DMS153 treated with DMSO at 0.1 percent for 48 hours (cell line): ENCODE data around the gene TRIM47.

ENCODE experiments used
- DNase-seq: peaks from one replicate; lab custom pipeline; 2025; ENCODE audit not compliant: unreplicated experiment; lab: John Stamatoyannopoulos, UW

TRIM47 gene, protein sequence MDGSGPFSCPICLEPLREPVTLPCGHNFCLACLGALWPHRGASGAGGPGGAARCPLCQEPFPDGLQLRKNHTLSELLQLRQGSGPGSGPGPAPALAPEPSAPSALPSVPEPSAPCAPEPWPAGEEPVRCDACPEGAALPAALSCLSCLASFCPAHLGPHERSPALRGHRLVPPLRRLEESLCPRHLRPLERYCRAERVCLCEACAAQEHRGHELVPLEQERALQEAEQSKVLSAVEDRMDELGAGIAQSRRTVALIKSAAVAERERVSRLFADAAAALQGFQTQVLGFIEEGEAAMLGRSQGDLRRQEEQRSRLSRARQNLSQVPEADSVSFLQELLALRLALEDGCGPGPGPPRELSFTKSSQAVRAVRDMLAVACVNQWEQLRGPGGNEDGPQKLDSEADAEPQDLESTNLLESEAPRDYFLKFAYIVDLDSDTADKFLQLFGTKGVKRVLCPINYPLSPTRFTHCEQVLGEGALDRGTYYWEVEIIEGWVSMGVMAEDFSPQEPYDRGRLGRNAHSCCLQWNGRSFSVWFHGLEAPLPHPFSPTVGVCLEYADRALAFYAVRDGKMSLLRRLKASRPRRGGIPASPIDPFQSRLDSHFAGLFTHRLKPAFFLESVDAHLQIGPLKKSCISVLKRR

DNA sequence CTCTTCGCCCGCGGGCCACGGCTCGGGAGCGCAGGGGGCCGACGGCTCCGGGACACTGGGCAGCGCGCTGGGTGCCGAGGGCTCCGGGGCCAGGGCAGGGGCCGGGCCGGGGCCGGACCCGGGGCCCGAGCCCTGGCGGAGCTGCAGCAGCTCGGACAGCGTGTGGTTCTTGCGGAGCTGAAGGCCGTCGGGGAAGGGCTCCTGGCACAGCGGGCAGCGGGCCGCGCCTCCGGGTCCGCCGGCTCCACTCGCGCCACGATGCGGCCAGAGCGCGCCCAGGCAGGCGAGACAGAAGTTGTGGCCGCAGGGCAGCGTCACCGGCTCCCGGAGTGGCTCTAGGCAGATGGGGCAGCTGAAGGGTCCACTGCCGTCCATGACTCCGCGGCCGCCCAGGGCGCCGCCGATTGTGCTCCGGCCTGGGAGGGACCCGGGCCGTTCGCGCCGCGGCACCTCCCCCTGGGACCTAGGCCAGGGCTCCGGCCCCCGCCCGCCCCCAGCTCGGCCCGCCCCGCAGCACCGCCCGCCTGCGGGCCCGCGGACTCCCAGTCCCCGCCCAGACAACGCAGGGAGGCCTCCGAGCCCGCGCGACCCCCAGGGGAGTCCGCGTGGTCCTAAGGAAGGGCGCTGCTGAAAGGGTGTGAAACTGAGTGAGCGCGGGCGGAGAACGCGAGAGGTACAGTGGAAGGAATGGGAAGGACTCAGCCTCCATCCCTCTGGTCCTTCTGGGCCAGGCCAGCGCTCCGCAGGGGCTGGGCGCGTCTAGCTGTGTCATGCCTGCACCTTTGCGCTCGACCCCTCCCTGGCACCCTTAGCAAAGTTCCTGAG, at the start of gene TRIM47:
TSS of gene TRIM47 (minus strand) at position 408 of the 825 bp plus-strand sequence. CDS start at position 375, 33 bp downstream.
- DNase-seq = no peak

GRCh38 chr17:75927286-75927922, 49.0 kb upstream of the TRIM47 start:
- peak; percentile 2 for DNase-seq

DNA sequence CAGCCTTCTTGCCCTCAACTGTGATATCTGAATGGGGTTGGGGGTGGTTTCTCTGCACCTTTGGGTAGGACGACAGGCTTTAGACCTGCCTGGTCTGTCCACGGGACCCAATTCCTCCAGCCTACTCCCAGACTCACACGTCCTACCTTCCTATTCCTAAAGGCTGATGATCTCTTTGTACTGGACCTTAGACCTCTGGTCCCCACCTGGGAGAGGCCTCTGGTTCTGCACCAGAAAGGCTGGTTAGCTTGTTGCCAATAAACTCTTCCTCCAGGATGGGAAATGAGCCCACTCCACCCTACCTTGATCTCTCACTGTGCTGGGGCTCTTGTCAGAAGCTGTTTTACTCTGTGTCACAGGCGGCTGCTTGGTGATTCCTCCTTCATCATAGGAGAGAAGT, 48.1 kb upstream of the TRIM47 start:
- no peak for DNase-seq

DNA sequence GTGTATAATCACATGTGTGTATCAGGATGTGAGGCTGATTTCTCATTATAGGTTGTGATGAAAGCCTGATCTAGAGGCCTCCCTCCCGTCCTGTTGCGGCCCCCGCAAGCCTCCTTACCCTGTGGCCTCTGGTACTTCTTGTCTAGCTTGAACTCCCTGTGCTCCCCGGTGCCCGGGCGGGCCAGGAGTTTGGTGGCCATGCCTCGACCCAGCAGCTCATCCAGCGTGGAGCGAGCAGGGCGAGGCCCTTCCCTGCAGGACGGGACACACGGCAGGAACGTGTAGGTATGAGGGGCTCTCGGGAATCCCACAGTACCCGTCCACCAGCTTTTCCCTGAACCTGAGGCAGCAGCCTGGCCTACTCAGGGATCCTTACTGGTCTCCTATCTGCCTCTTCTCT, 47.5 kb upstream of the TRIM47 start:
- DNase-seq = no peak

- DNase-seq = no peak
Measured at GRCh38 chr17:75925103-75925502, 46.7 kb upstream of the TRIM47 start.

DNA sequence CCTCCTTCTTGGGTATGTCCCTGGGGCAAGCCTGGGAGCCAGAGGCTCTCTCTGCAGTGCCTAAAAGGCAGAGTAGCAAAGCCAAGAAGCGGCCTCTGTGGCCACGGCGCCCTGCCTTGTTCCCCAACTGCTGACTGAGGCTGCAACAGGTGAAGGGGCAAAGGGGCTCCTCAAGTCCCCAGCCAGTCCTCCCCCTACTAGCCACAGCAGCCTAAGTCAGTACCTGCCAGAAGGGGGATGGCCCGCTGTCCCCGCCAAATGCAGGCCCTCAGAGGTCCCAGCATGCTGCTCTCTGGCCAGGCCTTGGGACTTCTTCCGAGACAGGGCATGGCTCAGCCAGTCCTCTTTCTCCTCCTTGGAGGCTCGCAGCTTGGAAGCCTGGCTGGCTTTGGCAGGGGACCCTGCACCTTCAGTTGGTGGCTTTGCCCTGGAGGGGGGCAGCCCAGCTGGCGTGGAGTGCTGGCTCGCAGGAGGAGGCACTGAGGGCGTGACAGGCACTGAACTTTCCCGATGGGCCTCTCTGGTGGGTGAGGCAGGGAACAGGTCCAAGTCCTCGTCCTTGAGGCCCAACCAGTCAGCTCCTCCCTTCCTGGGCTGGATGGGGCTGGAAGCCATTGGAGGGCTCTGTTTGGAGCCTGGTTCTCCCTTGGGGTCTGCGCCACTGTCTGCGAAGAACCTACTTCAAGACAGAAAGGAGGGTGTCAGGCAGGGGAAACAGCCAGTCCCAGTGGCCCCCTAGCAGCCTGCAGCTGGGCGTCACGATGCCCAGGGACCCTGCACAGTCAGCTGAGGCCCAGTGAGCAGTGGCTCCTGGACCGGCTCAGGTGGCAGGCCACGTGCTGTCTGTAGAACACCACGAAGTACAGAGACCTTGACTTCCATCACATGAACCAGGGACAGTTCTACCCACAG, 44.8 kb upstream of the TRIM47 start:
- no peak for DNase-seq

- no peak for DNase-seq
Measured at GRCh38 chr17:75922173-75922961, 44.0 kb upstream of the TRIM47 start.

GRCh38 chr17:75921596-75921995, 43.2 kb upstream of the TRIM47 start:
- DNase-seq = no peak

DNA sequence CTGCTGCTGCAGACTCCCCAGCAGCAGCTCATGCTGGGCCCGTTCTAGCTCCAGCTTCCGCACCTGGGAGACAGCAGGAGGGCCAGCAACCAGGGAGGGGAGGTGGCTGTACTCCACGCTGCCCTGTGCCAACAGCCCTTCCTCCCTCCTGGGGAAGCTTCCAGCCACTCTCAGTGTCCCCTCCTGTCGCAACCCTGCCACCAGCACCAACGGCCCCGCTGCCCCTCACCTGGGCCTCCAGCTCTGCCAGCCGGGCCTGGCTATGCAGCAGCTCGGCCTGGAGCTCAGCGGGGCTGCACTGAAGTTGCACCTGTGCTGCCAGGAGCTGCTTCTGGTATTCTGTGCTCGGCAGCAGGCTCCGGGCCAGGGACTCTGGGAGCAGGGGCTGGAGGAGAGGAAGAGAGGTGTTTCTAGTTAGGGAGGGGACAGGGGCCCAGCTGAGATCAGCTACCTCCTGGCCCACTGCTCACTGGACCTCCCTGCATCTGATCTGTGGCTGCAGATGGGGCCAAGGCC, 41.7 kb upstream of the TRIM47 start:
- DNase-seq = no peak

DNA sequence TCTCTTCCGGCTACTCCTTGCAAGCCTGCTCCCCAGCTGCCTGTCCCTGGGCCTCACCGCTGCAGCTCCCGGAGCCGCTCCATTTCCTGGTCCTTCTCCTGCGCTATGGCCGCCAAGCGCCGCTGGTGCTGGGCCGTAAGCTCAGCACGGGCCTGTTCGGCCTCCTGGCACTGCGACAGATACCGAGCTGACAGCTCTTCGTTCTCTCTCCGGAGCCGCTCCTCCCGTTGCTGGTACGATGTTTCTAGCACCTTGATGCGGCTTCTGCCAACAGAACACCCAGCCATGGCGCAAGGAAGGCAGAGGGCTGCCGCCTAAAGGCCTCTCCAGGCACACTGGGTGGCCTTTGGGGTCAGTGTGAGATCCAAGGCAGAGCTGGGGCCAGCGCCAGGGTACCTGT, 41.2 kb upstream of the TRIM47 start:
- no peak for DNase-seq

GRCh38 chr17:75917917-75918445, 39.6 kb upstream of the TRIM47 start:
- DNase-seq = no peak

- no peak for DNase-seq
Measured at GRCh38 chr17:75917141-75917916, 38.9 kb upstream of the TRIM47 start.

DNA sequence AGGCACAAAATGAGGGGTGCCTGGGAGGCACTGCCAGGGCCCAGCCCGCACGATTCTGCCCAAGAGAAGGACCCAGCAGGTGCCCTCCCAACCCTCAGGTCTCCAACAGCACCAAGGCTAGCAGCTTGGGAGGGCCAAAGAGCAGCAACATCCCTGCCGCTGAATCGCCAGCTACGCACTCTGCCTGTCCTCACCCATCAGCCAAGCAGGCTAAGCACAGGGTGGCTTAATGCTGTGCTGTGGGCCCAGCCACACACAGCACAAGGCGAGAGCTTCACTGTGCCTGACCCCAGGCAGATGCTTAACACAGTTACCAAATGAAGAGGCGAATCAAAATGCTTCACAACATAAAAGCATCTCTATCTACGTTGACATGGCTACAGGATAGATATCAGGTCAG, 36.9 kb upstream of the TRIM47 start:
- DNase-seq = no peak

DNA sequence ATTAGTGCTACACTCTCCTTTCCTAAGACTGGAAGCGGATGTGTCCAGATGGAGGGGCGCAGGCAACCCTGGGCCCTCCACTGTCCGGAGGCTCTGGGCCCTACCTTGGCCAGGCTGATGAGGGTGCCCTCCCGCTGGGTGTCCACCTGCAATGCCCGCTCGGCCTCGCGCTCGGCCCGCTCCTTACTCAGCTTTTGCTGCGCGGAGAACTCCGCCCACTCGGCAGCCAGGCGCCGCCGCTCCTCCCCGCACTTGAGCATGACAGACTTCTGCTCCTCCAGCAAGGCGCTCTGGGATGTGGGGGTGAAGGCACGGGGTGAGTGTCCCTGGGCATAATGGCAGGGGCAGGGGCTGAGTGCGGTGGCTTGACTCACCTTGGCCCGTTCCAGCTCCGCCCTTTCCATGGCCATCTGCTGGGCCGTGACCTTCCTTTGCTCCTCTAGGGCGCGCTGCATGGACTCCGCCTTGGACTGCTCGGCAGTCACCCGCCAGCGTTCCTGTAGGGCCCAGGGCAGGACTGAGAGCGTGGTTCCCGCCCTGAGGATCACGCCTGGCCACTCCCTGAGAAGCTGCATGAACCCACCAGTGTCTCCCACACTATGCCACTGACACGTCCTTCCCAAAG, 36.4 kb upstream of the TRIM47 start:
- DNase-seq = no peak

GRCh38 chr17:75913537-75914210, 35.3 kb upstream of the TRIM47 start:
- no peak for DNase-seq

GRCh38 chr17:75910699-75911098, 32.3 kb upstream of the TRIM47 start:
- DNase-seq = peak; percentile 12

- peak; percentile 87 for DNase-seq
Measured at GRCh38 chr17:75909812-75910274, 31.5 kb upstream of the TRIM47 start.
